ENCODE results near the gene TCHH.

The TCHH gene

GRCh38 chr1:152061952-152062351, 53.3 kb downstream of the TCHH start:
- H3K4me3 ChIP-seq (ENCODE audit: severe bottlenecking): no peak overlapping the region
- TF ChIP-seq, protein P1, sequence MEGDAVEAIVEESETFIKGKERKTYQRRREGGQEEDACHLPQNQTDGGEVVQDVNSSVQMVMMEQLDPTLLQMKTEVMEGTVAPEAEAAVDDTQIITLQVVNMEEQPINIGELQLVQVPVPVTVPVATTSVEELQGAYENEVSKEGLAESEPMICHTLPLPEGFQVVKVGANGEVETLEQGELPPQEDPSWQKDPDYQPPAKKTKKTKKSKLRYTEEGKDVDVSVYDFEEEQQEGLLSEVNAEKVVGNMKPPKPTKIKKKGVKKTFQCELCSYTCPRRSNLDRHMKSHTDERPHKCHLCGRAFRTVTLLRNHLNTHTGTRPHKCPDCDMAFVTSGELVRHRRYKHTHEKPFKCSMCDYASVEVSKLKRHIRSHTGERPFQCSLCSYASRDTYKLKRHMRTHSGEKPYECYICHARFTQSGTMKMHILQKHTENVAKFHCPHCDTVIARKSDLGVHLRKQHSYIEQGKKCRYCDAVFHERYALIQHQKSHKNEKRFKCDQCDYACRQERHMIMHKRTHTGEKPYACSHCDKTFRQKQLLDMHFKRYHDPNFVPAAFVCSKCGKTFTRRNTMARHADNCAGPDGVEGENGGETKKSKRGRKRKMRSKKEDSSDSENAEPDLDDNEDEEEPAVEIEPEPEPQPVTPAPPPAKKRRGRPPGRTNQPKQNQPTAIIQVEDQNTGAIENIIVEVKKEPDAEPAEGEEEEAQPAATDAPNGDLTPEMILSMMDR (IDR thresholded peaks at IDR 0.05; ENCODE audit: poor library complexity, severe bottlenecking): no peak
- ATAC-seq (ENCODE audit: low read depth) (no peak), DNase-seq (ENCODE audit: low spot score) (no peak)
- peaks cover 3% of the 10 kb centered on the region for H3K9me3 ChIP-seq (ENCODE audit: severe bottlenecking)
- H3K36me3 ChIP-seq (ENCODE audit: low read depth): no peaks in the 10 kb centered on the region
- peaks cover 3% of the 10 kb centered on the region for H3K27me3 ChIP-seq (ENCODE audit: insufficient read depth, poor library complexity, severe bottlenecking)
- H3K27ac ChIP-seq (ENCODE audit: poor library complexity, severe bottlenecking): no peak overlapping the region
- no peaks in the 10 kb centered on the region for H3K4me1 ChIP-seq (ENCODE audit: insufficient read depth, poor library complexity, severe bottlenecking)

Data from RWPE2 (cell line).